ENCODE results near the gene MLNR.

DNA sequence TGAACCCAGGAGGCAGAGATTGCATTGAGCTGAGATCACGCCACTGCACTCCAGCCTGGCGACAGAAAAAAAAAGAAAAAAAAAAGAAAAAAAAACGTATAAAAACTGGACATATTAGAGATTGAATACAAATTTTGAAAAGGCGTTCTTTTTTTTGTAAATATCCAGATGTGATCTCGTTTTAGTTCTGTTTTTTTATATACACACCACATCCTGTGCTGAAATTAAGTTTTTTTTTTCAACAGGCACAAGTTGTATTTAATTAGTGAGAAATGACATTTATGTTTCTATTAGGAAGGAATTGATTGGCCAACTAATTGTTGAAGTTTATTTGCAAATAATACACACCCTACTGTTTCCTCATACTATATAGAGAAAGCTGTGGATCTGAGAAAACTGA lies 31.2 kb downstream of the MLNR start:
- TF ChIP-seq TAF1 (IDR thresholded peaks at IDR 0.05; ENCODE audit: control insufficient read depth, extremely low read depth, insufficient read depth, low read length, severe bottlenecking) (no peak), L3MBTL2 (IDR thresholded peaks at IDR 0.05) (no peak), ELF1 (tag; IDR thresholded peaks at IDR 0.05) (no peak)
- TF ChIP-seq, protein P1, sequence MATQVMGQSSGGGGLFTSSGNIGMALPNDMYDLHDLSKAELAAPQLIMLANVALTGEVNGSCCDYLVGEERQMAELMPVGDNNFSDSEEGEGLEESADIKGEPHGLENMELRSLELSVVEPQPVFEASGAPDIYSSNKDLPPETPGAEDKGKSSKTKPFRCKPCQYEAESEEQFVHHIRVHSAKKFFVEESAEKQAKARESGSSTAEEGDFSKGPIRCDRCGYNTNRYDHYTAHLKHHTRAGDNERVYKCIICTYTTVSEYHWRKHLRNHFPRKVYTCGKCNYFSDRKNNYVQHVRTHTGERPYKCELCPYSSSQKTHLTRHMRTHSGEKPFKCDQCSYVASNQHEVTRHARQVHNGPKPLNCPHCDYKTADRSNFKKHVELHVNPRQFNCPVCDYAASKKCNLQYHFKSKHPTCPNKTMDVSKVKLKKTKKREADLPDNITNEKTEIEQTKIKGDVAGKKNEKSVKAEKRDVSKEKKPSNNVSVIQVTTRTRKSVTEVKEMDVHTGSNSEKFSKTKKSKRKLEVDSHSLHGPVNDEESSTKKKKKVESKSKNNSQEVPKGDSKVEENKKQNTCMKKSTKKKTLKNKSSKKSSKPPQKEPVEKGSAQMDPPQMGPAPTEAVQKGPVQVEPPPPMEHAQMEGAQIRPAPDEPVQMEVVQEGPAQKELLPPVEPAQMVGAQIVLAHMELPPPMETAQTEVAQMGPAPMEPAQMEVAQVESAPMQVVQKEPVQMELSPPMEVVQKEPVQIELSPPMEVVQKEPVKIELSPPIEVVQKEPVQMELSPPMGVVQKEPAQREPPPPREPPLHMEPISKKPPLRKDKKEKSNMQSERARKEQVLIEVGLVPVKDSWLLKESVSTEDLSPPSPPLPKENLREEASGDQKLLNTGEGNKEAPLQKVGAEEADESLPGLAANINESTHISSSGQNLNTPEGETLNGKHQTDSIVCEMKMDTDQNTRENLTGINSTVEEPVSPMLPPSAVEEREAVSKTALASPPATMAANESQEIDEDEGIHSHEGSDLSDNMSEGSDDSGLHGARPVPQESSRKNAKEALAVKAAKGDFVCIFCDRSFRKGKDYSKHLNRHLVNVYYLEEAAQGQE (IDR thresholded peaks at IDR 0.05; ENCODE audit: borderline replicate concordance) = no peak
- TF ChIP-seq, protein P1 (CRISPR knock-in tag; IDR thresholded peaks at IDR 0.05; ENCODE audit: low read depth) = no peak
